ENCODE measurements around the gene TTC12. TPM values are rescaled to one million over a fixed set of nuclear protein-coding genes. Genes with fewer than 3 reads are reported as not detected.

The TTC12 gene
- total RNA-seq, 2 donors from 2014 or later = 19.5 to 26.7 TPM

GRCh38 chr11:113415343-113415742 is 101.0 kb downstream of the TTC12 start:
- peaks cover 2% of the 10 kb centered on the region for H3K4me1 Mint-ChIP-seq
- Histone ChIP-seq H3K9ac (ENCODE audit: extremely low read depth, low read length, poor library complexity, severe bottlenecking) (no peak overlapping the region), H3K36me3 (ENCODE audit: control insufficient read depth, insufficient read depth, low read length) (no peaks in the 10 kb centered on the region), H3K4me3 (ENCODE audit: low read length) (no peak overlapping the region), H3K9me3 (ENCODE audit: control insufficient read depth, low read length) (no peaks in the 10 kb centered on the region), H3K27me3 (ENCODE audit: control insufficient read depth, insufficient read depth, low read length, poor library complexity, severe bottlenecking) (peaks cover 28% of the 10 kb centered on the region), H3K27ac (ENCODE audit: low read depth, low read length) (no peak overlapping the region), H3K4me1 (ENCODE audit: control insufficient read depth, insufficient read depth, low read length) (no peaks in the 10 kb centered on the region)
- TF ChIP-seq CTCF (conservative IDR thresholded peaks at IDR 0.05) = no peak
- no peak for DNase-seq
- H3K9me3 Mint-ChIP-seq = no peaks in the 10 kb centered on the region
- H3K36me3 Mint-ChIP-seq (ENCODE audit: low read depth) = no peaks in the 10 kb centered on the region
- 93 to 96% methylated on average over 16 of the region's 16 CpGs for WGBS, 2 experiments (ENCODE audit: insufficient coverage in 1 of 2, insufficient read length in 1 of 2)
- H3K4me3 Mint-ChIP-seq = no peak overlapping the region
- H3K27me3 Mint-ChIP-seq (ENCODE audit: insufficient read depth) = peaks cover 57% of the 10 kb centered on the region
- H3K27ac Mint-ChIP-seq = no peak overlapping the region

Other genes starting within 250 kb of the TTC12 start
- gene ANKK1, start 73.2 kb downstream of the TTC12 start, total RNA-seq = not detected
- 1 to 10 TPM in 1 of 2 donors, under 1 TPM in 1; 0.35 to 2.1 TPM for gene DRD2, start 160.8 kb downstream of the TTC12 start, total RNA-seq

Data from endodermal cell (in vitro differentiated cells).